HG03045 (cell line): ENCODE results near the gene CAPN11.
"Not testable (repeated sequence)": the region's sequence is repeated elsewhere in the genome, so short reads cannot be mapped to it uniquely, and the experiment has no call there.

Source experiments
- ATAC-seq: cut with Tn5 transposase; IDR thresholded peaks from one replicate; pipeline ENCODE4 v1.9.1; 2021; ENCODE audit warnings: mild to moderate bottlenecking, moderate library complexity; ENCODE audit not compliant: unreplicated experiment

CAPN11 gene

GRCh38 chr6:44129841-44130322 lies 28.7 kb upstream of the CAPN11 start:
- no peak for ATAC-seq

- ATAC-seq, result no peak
These were observed 26.7 kb upstream of the CAPN11 start for GRCh38 chr6:44131892-44132291.

GRCh38 chr6:44132476-44132875 lies 26.1 kb upstream of the CAPN11 start:
- no peak for ATAC-seq

GRCh38 chr6:44133003-44133931 lies 25.4 kb upstream of the CAPN11 start:
- ATAC-seq, result no peak

GRCh38 chr6:44133981-44134711 lies 24.5 kb upstream of the CAPN11 start:
- ATAC-seq, result no peak

GRCh38 chr6:44135173-44135758 lies 23.4 kb upstream of the CAPN11 start:
- ATAC-seq, result no peak

- ATAC-seq, result no peak
These were observed 22.7 kb upstream of the CAPN11 start for GRCh38 chr6:44135875-44136274.

- ATAC-seq, result no peak
These were observed 19.8 kb upstream of the CAPN11 start for GRCh38 chr6:44138717-44139350.

GRCh38 chr6:44139351-44139743 lies 19.3 kb upstream of the CAPN11 start:
- no peak for ATAC-seq

GRCh38 chr6:44142835-44143234 lies 15.8 kb upstream of the CAPN11 start:
- no peak for ATAC-seq

- no peak for ATAC-seq
These were observed 14.9 kb upstream of the CAPN11 start for GRCh38 chr6:44143731-44144130.

- not testable (repeated sequence) for ATAC-seq
These were observed 14.1 kb upstream of the CAPN11 start for GRCh38 chr6:44144536-44144935.

- no peak for ATAC-seq
These were observed 12.8 kb upstream of the CAPN11 start for GRCh38 chr6:44145839-44146238.

- no peak for ATAC-seq
These were observed 11.9 kb upstream of the CAPN11 start for GRCh38 chr6:44146685-44147084.

GRCh38 chr6:44147256-44147655 lies 11.4 kb upstream of the CAPN11 start:
- ATAC-seq, result no peak

GRCh38 chr6:44148306-44148705 lies 10.3 kb upstream of the CAPN11 start:
- ATAC-seq, result no peak

- ATAC-seq, result no peak
These were observed 9.1 kb upstream of the CAPN11 start for GRCh38 chr6:44149369-44150012.

- no peak for ATAC-seq
These were observed 8.2 kb upstream of the CAPN11 start for GRCh38 chr6:44150317-44150917.

- ATAC-seq, result peak; percentile 57
These were observed 7.1 kb upstream of the CAPN11 start for GRCh38 chr6:44151348-44152108.
